GM12801 (cell line): ENCODE data around the gene LRCOL1.

Experiments used
- TF ChIP-seq, protein P1 (sequence below): IDR thresholded peaks from one replicate; pipeline ENCODE4 v1.5.1; 2011; ENCODE audit warnings: control low read depth; ENCODE audit not compliant: insufficient read length; ENCODE audit errors: extremely low read depth

The LRCOL1 gene

GRCh38 chr12:132625731-132626430, 15.5 kb upstream of the LRCOL1 start:
- TF ChIP-seq, protein P1, sequence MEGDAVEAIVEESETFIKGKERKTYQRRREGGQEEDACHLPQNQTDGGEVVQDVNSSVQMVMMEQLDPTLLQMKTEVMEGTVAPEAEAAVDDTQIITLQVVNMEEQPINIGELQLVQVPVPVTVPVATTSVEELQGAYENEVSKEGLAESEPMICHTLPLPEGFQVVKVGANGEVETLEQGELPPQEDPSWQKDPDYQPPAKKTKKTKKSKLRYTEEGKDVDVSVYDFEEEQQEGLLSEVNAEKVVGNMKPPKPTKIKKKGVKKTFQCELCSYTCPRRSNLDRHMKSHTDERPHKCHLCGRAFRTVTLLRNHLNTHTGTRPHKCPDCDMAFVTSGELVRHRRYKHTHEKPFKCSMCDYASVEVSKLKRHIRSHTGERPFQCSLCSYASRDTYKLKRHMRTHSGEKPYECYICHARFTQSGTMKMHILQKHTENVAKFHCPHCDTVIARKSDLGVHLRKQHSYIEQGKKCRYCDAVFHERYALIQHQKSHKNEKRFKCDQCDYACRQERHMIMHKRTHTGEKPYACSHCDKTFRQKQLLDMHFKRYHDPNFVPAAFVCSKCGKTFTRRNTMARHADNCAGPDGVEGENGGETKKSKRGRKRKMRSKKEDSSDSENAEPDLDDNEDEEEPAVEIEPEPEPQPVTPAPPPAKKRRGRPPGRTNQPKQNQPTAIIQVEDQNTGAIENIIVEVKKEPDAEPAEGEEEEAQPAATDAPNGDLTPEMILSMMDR, result no peak

DNA sequence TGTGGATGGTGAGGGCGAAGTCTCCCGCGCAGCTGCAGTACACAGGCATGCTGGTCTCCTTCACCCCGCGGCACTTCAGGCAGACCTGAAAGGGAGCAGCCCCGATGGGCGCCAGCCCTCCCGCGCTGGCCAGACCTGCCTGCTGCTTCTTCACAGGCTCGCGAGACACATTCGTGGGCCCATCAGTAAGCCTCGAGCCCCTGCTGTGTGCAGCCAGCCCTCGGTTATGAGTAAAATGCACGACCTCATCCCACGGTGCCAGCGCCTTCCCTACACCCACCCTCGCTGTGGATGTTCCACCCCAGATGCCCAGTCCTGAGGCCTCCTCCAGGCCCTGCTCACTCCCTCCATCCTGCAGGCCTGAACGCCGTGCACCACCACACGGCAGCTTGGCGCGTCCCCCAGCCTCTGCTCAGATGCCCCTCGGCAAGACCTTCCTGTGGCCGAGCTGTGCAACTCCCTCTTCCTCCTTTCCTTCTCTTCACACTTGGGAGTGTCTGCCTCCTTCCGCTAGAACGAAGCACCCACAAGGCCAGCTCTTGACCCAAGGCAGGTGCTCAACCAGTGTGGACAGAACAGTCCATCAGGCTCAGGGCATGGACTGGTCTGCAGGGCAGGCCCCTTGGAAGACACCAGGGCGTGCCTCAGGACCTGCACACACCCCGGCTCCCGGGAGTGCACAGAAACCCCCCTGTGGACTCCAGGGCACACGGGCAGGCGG, 14.7 kb upstream of the LRCOL1 start:
- TF ChIP-seq, protein P1, result no peak

GRCh38 chr12:132624186-132624855, 13.9 kb upstream of the LRCOL1 start:
- TF ChIP-seq, protein P1, result no peak

DNA sequence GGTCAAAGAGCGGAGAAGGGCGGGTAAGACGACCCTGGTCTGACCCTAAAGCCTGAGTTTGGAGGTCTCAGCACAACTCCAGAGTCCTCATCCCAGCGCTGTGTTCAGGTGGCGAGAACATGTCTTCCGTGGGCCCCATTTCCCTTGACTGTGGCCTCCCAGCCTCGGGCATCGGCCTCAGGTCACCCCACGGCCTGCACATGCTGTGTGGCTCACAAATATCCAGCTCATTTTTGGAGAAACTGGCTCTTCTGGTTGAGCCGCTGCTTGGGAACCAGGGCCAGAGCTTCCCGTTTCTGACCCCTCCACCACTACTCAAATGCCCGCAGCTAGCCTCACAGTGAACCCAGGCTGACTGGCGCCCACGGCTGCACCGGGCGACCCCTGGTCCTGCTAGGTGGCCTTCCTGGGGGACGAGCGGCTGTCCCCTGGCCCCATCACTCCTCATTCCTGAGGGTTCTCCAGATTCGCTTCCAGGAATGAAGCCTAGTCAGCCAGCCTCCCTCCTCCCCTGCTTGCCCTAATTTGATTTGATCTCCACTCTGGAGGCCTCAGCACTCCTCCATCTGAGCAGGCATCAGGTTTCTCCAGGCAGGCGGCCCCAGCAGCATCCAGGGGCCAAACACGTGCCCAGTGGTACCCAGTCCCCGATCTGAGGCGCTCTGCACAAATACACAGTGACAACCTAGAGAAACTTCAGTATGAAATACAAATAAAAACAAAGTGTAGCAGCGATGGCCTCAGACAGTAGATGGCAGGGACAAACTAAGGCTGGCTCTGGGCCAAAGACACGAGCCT, 12.9 kb upstream of the LRCOL1 start:
- TF ChIP-seq, protein P1, result no peak

- TF ChIP-seq, protein P1, result no peak
Measured at GRCh38 chr12:132622437-132623071, 12.2 kb upstream of the LRCOL1 start.

GRCh38 chr12:132621657-132622435, 11.5 kb upstream of the LRCOL1 start:
- TF ChIP-seq, protein P1, result no peak
